NB4 (cell line): Measurements from ENCODE around the gene DPPA5.
"Not testable (repeated sequence)": the region's sequence is repeated elsewhere in the genome, so short reads cannot be mapped to it uniquely, and the experiment has no call there.

Experiments used
- MYC ChIP-seq: IDR thresholded peaks from 2 replicates; pipeline ENCODE4 v1.6.1; 2011; ENCODE audit warnings: low read depth, low read length
- POLR2A ChIP-seq: IDR thresholded peaks from 2 replicates; pipeline ENCODE4 v1.6.1; 2011; ENCODE audit warnings: mild to moderate bottlenecking; ENCODE audit not compliant: insufficient read length; ENCODE audit errors: extremely low read depth
- TF ChIP-seq, protein P1 (sequence below): IDR thresholded peaks from one replicate; pipeline ENCODE4 v1.5.1; 2012; ENCODE audit warnings: low read depth, low read length
- TF ChIP-seq, protein P2 (sequence below): IDR thresholded peaks from 2 replicates; pipeline ENCODE4 v1.6.1; 2011; ENCODE audit warnings: low read depth, low read length

DNA sequence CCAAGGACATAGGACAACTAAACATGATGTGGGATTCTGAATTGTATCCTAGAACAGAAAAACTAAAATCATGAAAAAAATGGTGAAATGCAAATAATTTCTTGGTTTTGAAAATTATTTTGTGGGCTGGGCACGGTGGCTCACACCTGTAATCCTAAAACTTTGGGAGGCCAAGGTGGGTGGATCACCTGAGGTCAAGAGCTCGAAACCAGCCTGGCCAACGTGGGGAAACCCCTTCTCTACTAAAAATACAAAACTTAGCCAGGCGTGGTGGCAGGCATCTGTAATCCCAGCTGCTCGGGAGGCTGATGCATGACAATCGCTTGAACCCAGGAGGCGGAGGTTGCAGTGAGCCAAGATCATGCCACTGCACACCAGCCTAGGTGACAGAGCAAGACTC lies 50.3 kb downstream of the DPPA5 start:
- TF ChIP-seq, protein P1, sequence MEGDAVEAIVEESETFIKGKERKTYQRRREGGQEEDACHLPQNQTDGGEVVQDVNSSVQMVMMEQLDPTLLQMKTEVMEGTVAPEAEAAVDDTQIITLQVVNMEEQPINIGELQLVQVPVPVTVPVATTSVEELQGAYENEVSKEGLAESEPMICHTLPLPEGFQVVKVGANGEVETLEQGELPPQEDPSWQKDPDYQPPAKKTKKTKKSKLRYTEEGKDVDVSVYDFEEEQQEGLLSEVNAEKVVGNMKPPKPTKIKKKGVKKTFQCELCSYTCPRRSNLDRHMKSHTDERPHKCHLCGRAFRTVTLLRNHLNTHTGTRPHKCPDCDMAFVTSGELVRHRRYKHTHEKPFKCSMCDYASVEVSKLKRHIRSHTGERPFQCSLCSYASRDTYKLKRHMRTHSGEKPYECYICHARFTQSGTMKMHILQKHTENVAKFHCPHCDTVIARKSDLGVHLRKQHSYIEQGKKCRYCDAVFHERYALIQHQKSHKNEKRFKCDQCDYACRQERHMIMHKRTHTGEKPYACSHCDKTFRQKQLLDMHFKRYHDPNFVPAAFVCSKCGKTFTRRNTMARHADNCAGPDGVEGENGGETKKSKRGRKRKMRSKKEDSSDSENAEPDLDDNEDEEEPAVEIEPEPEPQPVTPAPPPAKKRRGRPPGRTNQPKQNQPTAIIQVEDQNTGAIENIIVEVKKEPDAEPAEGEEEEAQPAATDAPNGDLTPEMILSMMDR, result not testable (repeated sequence)
- TF ChIP-seq, protein P2, sequence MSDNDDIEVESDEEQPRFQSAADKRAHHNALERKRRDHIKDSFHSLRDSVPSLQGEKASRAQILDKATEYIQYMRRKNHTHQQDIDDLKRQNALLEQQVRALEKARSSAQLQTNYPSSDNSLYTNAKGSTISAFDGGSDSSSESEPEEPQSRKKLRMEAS, result not testable (repeated sequence)
- not testable (repeated sequence) for TF ChIP-seq POLR2A, MYC
